ENCODE data around the gene NOL9. TPM values are rescaled to one million over a fixed set of nuclear protein-coding genes. Genes with fewer than 3 reads are reported as not detected.

Gene NOL9
- total and polyA plus RNA-seq, 2 of the 13 experiments (the other 11 are each of a cell fraction or from before 2014, with no cell fraction given) = 18.0 to 24.7 TPM

- TF ChIP-seq, protein P1, sequence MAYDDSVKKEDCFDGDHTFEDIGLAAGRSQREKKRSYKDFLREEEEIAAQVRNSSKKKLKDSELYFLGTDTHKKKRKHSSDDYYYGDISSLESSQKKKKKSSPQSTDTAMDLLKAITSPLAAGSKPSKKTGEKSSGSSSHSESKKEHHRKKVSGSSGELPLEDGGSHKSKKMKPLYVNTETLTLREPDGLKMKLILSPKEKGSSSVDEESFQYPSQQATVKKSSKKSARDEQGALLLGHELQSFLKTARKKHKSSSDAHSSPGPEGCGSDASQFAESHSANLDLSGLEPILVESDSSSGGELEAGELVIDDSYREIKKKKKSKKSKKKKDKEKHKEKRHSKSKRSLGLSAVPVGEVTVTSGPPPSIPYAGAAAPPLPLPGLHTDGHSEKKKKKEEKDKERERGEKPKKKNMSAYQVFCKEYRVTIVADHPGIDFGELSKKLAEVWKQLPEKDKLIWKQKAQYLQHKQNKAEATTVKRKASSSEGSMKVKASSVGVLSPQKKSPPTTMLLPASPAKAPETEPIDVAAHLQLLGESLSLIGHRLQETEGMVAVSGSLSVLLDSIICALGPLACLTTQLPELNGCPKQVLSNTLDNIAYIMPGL (CRISPR knock-in tag; IDR thresholded peaks at IDR 0.05; ENCODE audit: borderline replicate concordance in 1 of 2, low read depth in 1 of 2) = peak; percentile 85 to 96
- TF ChIP-seq ZBTB3 (CRISPR knock-in tag; IDR thresholded peaks at IDR 0.05; ENCODE audit: borderline replicate concordance, low read depth) (no peak), NCOA5 (CRISPR knock-in tag; IDR thresholded peaks at IDR 0.05) (no peak), YY1 (IDR thresholded peaks at IDR 0.05; ENCODE audit: insufficient read depth, insufficient replicate concordance, low read depth, low read length) (peak; percentile 71), ZKSCAN8 (CRISPR knock-in tag; IDR thresholded peaks at IDR 0.05; ENCODE audit: borderline replicate concordance) (no peak), ZNF724P (CRISPR knock-in tag; IDR thresholded peaks at IDR 0.05; ENCODE audit: borderline replicate concordance) (0 out of 2 replicates have a peak, but pooled peaks have one; percentile 61), ZBTB25 (CRISPR knock-in tag; IDR thresholded peaks at IDR 0.05) (0 out of 2 replicates have a peak, but pooled peaks have one; percentile 25), ZNF260 (CRISPR knock-in tag; IDR thresholded peaks at IDR 0.05; ENCODE audit: borderline replicate concordance, low read depth) (no peak), KLF13 (CRISPR knock-in tag; IDR thresholded peaks at IDR 0.05) (no peak), REPIN1 (CRISPR knock-in tag; IDR thresholded peaks at IDR 0.05; ENCODE audit: borderline replicate concordance, low read depth) (peak; percentile 56; the same call in 1 of the 2 replicates), NCOR1 (IDR thresholded peaks at IDR 0.05; ENCODE audit: borderline replicate concordance, low read length) (peak; percentile 55; the same call in 1 of the 2 replicates), MZF1 (CRISPR knock-in tag; IDR thresholded peaks at IDR 0.05; ENCODE audit: borderline replicate concordance) (no peak), ZNF430 (CRISPR knock-in tag; IDR thresholded peaks at IDR 0.05) (peak; percentile 27; the same call in 1 of the 2 replicates), ZNF282 (IDR thresholded peaks at IDR 0.05; ENCODE audit: partially characterized antibody) (no peak), PHF8 (CRISPR knock-in tag; IDR thresholded peaks at IDR 0.05) (peak; percentile 69), RFXANK (CRISPR knock-in tag; IDR thresholded peaks at IDR 0.05) (no peak)
- TF ChIP-seq, protein P2, sequence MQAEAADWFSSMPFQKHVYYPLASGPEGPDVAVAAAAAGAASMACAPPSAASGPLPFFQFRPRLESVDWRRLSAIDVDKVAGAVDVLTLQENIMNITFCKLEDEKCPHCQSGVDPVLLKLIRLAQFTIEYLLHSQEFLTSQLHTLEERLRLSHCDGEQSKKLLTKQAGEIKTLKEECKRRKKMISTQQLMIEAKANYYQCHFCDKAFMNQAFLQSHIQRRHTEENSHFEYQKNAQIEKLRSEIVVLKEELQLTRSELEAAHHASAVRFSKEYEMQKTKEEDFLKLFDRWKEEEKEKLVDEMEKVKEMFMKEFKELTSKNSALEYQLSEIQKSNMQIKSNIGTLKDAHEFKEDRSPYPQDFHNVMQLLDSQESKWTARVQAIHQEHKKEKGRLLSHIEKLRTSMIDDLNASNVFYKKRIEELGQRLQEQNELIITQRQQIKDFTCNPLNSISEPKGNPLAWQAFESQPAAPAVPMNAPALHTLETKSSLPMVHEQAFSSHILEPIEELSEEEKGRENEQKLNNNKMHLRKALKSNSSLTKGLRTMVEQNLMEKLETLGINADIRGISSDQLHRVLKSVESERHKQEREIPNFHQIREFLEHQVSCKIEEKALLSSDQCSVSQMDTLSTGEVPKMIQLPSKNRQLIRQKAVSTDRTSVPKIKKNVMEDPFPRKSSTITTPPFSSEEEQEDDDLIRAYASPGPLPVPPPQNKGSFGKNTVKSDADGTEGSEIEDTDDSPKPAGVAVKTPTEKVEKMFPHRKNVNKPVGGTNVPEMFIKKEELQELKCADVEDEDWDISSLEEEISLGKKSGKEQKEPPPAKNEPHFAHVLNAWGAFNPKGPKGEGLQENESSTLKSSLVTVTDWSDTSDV (CRISPR knock-in tag; IDR thresholded peaks at IDR 0.05) = 0 out of 2 replicates have a peak, but pooled peaks have one; percentile 17
- TF ChIP-seq, protein P3, sequence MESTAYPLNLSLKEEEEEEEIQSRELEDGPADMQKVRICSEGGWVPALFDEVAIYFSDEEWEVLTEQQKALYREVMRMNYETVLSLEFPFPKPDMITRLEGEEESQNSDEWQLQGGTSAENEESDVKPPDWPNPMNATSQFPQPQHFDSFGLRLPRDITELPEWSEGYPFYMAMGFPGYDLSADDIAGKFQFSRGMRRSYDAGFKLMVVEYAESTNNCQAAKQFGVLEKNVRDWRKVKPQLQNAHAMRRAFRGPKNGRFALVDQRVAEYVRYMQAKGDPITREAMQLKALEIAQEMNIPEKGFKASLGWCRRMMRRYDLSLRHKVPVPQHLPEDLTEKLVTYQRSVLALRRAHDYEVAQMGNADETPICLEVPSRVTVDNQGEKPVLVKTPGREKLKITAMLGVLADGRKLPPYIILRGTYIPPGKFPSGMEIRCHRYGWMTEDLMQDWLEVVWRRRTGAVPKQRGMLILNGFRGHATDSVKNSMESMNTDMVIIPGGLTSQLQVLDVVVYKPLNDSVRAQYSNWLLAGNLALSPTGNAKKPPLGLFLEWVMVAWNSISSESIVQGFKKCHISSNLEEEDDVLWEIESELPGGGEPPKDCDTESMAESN (CRISPR knock-in tag; conservative IDR thresholded peaks at IDR 0.05) = peak; percentile 83; the same call in 1 of the 2 replicates
These were observed 63.9 kb downstream of the NOL9 start (continued) for GRCh38 chr1:6490181-6491080.
